Measurements from ENCODE around the gene RERE.

The RERE gene

DNA sequence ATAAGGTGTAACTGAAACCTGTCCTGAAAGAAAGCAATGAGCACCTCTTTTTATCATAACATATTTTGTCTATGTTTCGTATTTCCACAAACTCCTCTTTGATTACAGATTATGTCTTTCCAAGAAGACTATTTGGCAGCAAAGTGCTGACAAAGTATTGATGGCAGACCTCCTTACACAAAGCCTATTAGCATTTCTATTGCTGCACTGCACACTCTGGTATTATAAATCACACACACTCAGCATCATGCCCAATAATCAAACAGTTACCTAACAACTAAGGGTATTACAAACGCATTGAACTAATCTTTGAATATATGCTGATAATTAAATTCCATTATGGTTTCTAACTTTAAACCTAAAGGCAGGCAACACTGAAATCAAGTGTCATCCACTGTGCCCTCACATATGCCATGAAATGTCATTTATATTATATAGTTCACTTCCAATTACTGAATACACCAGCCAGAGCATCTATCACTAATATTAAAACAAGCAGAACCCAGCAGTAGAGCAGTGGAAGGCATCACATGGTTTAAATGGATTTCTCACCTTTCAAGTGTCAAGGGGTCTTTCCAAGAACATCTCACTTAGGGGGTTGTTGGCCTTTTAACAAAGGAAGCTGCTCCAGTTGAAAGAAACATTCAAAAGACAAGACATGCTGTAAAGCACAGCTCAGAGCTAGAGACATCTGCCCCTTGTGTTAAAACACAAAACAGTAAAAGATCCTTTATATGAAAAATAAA, 239.1 kb downstream of the RERE start (continued):
- TF ChIP-seq ZNF404 (tag by site-specific recombination; IDR thresholded peaks at IDR 0.05) (no peak), ZSCAN23 (tag by site-specific recombination; IDR thresholded peaks at IDR 0.05) (no peak), ZSCAN16 (tag by site-specific recombination; IDR thresholded peaks at IDR 0.05) (no peak), ZNF133 (tag by site-specific recombination; IDR thresholded peaks at IDR 0.05) (no peak), ZNF660 (tag by site-specific recombination; IDR thresholded peaks at IDR 0.05) (no peak), ZNF785 (tag by site-specific recombination; IDR thresholded peaks at IDR 0.05) (no peak), ZNF138 (tag by site-specific recombination; IDR thresholded peaks at IDR 0.05; ENCODE audit: borderline replicate concordance) (no peak), ZNF837 (tag by site-specific recombination; IDR thresholded peaks at IDR 0.05) (no peak)

DNA sequence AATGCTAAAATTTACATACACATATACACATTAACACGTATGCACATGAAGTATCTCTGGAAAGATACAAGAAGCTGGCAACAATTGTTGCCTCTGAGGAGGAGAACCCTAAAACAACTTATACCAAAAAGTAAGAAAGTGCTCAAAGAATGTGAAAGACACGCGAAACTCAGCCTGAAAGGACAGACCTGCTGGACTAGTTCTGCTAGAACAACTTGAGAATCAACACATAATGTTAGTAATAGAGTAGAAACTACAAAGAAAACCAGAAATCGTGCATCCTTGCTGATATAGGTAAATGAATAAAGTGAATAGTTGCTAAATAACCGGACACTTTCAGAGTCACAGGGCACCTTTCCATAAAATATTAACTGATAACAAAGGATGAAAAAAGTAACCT, 242.5 kb downstream of the RERE start:
- Histone ChIP-seq H3K36me3 (ENCODE audit: control insufficient read depth in 2 of 2, insufficient read depth in 1 of 2, low read length in 2 of 2) (no peaks in the 10 kb centered on the region), H3K4me1 (ENCODE audit: control insufficient read depth, insufficient read depth, low read length) (peaks cover 17% of the 10 kb centered on the region), H3K27ac (ENCODE audit: extremely low read depth, low read depth, low read length) (no peak overlapping the region), H3K4me3 (ENCODE audit: low read depth, low read length) (no peak overlapping the region), H3K9me3 (ENCODE audit: control insufficient read depth, insufficient read depth, low read depth, low read length) (no peaks in the 10 kb centered on the region)
- POLR2A ChIA-PET, result no interaction called here
- TF ChIP-seq ZFP3 (tag by site-specific recombination; IDR thresholded peaks at IDR 0.05; ENCODE audit: low read depth) (no peak), TRIM28 (IDR thresholded peaks at IDR 0.05; ENCODE audit: borderline replicate concordance, low read length) (no peak), ZNF19 (tag by site-specific recombination; IDR thresholded peaks at IDR 0.05; ENCODE audit: low read depth) (no peak), ZNF266 (tag by site-specific recombination; IDR thresholded peaks at IDR 0.05; ENCODE audit: low read depth) (no peak), SALL2 (tag by site-specific recombination; IDR thresholded peaks at IDR 0.05; ENCODE audit: borderline replicate concordance) (no peak), ZNF701 (tag by site-specific recombination; IDR thresholded peaks at IDR 0.05) (no peak), ZNF214 (tag by site-specific recombination; IDR thresholded peaks at IDR 0.05; ENCODE audit: borderline replicate concordance) (no peak), ZNF555 (tag by site-specific recombination; conservative IDR thresholded peaks at IDR 0.05) (no peak), GLI2 (tag by site-specific recombination; IDR thresholded peaks at IDR 0.05; ENCODE audit: borderline replicate concordance, low read depth) (no peak), ZNF792 (tag by site-specific recombination; IDR thresholded peaks at IDR 0.05) (no peak), YY2 (tag by site-specific recombination; IDR thresholded peaks at IDR 0.05) (no peak), ZNF302 (tag by site-specific recombination; IDR thresholded peaks at IDR 0.05; ENCODE audit: low read depth) (no peak), ZNF560 (tag by site-specific recombination; IDR thresholded peaks at IDR 0.05; ENCODE audit: borderline replicate concordance) (no peak), ZNF155 (tag by site-specific recombination; IDR thresholded peaks at IDR 0.05) (no peak), ZIC2 (tag by site-specific recombination; IDR thresholded peaks at IDR 0.05) (no peak)
- TF ChIP-seq, protein P1, sequence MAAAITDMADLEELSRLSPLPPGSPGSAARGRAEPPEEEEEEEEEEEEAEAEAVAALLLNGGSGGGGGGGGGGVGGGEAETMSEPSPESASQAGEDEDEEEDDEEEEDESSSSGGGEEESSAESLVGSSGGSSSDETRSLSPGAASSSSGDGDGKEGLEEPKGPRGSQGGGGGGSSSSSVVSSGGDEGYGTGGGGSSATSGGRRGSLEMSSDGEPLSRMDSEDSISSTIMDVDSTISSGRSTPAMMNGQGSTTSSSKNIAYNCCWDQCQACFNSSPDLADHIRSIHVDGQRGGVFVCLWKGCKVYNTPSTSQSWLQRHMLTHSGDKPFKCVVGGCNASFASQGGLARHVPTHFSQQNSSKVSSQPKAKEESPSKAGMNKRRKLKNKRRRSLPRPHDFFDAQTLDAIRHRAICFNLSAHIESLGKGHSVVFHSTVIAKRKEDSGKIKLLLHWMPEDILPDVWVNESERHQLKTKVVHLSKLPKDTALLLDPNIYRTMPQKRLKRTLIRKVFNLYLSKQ (tag by site-specific recombination; IDR thresholded peaks at IDR 0.05; ENCODE audit: borderline replicate concordance), result no peak
- TF ChIP-seq, protein P2, sequence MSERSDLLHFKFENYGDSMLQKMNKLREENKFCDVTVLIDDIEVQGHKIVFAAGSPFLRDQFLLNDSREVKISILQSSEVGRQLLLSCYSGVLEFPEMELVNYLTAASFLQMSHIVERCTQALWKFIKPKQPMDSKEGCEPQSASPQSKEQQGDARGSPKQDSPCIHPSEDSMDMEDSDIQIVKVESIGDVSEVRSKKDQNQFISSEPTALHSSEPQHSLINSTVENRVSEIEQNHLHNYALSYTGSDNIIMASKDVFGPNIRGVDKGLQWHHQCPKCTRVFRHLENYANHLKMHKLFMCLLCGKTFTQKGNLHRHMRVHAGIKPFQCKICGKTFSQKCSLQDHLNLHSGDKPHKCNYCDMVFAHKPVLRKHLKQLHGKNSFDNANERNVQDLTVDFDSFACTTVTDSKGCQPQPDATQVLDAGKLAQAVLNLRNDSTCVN (tag by site-specific recombination; optimal IDR thresholded peaks at IDR 0.05), result no peak
- TF ChIP-seq, protein P3, sequence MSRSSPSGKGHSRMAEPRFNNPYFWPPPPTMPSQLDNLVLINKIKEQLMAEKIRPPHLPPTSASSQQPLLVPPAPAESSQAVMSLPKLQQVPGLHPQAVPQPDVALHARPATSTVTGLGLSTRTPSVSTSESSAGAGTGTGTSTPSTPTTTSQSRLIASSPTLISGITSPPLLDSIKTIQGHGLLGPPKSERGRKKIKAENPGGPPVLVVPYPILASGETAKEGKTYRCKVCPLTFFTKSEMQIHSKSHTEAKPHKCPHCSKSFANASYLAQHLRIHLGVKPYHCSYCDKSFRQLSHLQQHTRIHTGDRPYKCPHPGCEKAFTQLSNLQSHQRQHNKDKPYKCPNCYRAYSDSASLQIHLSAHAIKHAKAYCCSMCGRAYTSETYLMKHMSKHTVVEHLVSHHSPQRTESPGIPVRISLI (tag by site-specific recombination; IDR thresholded peaks at IDR 0.05), result no peak
- CTCF ChIA-PET, result no interaction called here

Measured in HEK293 (cell line).